Stimulated activated CD8-positive, alpha-beta memory T cell treated with anti-CD3 and anti-CD28 coated beads, Interleukin-7, amount 100 ng/mL, for 48 hours (primary cell): ENCODE results near the gene LLGL2.
"Not testable (repeated sequence)": the region's sequence is repeated elsewhere in the genome, so short reads cannot be mapped to it uniquely, and the experiment has no call there.

Experiments
- DNase-seq, 2 donors: peaks; one replicate each; pipeline ENCODE4 v3.0.0-alpha.2; 2020; ENCODE audit warnings: low read depth in 1 of 2; ENCODE audit errors: extremely low read depth in 1 of 2

Gene LLGL2

GRCh38 chr17:75566834-75567233 is 41.3 kb downstream of the LLGL2 start:
- no peak for DNase-seq

- DNase-seq: no peak
Measured at GRCh38 chr17:75568412-75569255, 43.1 kb downstream of the LLGL2 start.

GRCh38 chr17:75570034-75570676 is 44.7 kb downstream of the LLGL2 start:
- DNase-seq: no peak

- DNase-seq: no peak
Measured at GRCh38 chr17:75570772-75571171, 45.3 kb downstream of the LLGL2 start.

GRCh38 chr17:75571197-75571884 is 45.8 kb downstream of the LLGL2 start:
- DNase-seq: no peak

GRCh38 chr17:75571885-75572215 is 46.4 kb downstream of the LLGL2 start:
- no peak for DNase-seq

- no peak for DNase-seq
Measured at GRCh38 chr17:75572713-75573539, 47.4 kb downstream of the LLGL2 start.

- no peak for DNase-seq
Measured at GRCh38 chr17:75573540-75573957, 48.1 kb downstream of the LLGL2 start.

GRCh38 chr17:75573994-75574393 is 48.5 kb downstream of the LLGL2 start:
- DNase-seq: no peak

GRCh38 chr17:75574404-75575036 is 49.0 kb downstream of the LLGL2 start:
- DNase-seq: no peak

- DNase-seq: no peak
Measured at GRCh38 chr17:75575197-75575596, 49.7 kb downstream of the LLGL2 start.

- no peak for DNase-seq
Measured at GRCh38 chr17:75575728-75576127, 50.2 kb downstream of the LLGL2 start.

GRCh38 chr17:75576661-75577060 is 51.2 kb downstream of the LLGL2 start:
- DNase-seq: no peak

GRCh38 chr17:75581121-75581725 is 55.7 kb downstream of the LLGL2 start:
- peak; percentile 15 to 55 for DNase-seq

GRCh38 chr17:75583197-75583596 is 57.7 kb downstream of the LLGL2 start:
- DNase-seq: not testable (repeated sequence)

- DNase-seq: no peak
Measured at GRCh38 chr17:75584849-75585175, 59.3 kb downstream of the LLGL2 start.

- DNase-seq: peak; percentile 40
Measured at GRCh38 chr17:75587675-75588595, 62.4 kb downstream of the LLGL2 start, which contains the start of gene MYO15B. TSS of gene MYO15B (plus strand) at chr17:75587800. CDS start at chr17:75588058, 258 bp downstream.

GRCh38 chr17:75588596-75589011 is 63.1 kb downstream of the LLGL2 start:
- no peak for DNase-seq
